ENCODE measurements around the gene ENPP1. TPM values are rescaled to one million over a fixed set of nuclear protein-coding genes. Genes with fewer than 3 reads are reported as not detected.

ENPP1 gene
- total RNA-seq, 2 experiments from 2014 or later: 0.34 TPM; not detected in 1

DNA sequence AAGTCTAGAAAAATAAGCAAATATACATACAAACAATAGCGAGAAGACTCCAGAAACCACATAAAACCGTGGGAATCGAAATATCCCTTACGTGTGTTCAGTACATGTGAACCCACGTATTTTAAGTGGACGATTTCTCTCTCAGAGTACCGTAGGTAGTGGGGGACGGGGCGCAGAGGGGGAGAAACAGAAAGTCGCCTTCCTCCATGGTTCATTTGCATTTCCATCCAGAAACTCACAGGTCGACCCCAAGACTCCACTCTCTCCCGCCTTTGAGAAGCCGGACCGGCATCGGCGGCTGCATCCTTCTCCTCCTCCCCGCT lies 538 bp upstream of the ENPP1 start:
- no peaks in the 10 kb centered on the region for H3K9me2 ChIP-seq (ENCODE audit: insufficient read depth, low read length)
- no peaks in the 10 kb centered on the region for H3K9me3 ChIP-seq (ENCODE audit: low read length)
- H2AFZ ChIP-seq (ENCODE audit: low read length): peak overlapping the region; percentile 38; the same call in 1 of the 2 replicates
- H3K4me3 ChIP-seq (ENCODE audit: low read depth, low read length, poor library complexity, severe bottlenecking): peak overlapping the region; percentile 48
- peak overlapping the region; percentile 53 for H3K4me2 ChIP-seq (ENCODE audit: low read length)
- no peak for DNase-seq (ENCODE audit: low spot score)
- H3K36me3 ChIP-seq (ENCODE audit: insufficient read depth, low read length): no peaks in the 10 kb centered on the region
- ChIA-PET POLR2A (interaction anchor here (0.9 kb wide), 1 partner anchor 460 kb away, joined by 3 read pairs; no protein-coding TSS in a partner anchor), CTCF (ENCODE audit: unreplicated experiment) (no interaction called here)
- intact Hi-C loops (cut with micrococcal nuclease; ENCODE audit: unreplicated experiment): no loop called here
- BruUV-seq (replicated peaks): no TSS peak
- no peak for TF ChIP-seq EZH2phosphoT487 (IDR thresholded peaks at IDR 0.05; ENCODE audit: borderline replicate concordance, low read depth, low read length)
- TF ChIP-seq, protein P1, sequence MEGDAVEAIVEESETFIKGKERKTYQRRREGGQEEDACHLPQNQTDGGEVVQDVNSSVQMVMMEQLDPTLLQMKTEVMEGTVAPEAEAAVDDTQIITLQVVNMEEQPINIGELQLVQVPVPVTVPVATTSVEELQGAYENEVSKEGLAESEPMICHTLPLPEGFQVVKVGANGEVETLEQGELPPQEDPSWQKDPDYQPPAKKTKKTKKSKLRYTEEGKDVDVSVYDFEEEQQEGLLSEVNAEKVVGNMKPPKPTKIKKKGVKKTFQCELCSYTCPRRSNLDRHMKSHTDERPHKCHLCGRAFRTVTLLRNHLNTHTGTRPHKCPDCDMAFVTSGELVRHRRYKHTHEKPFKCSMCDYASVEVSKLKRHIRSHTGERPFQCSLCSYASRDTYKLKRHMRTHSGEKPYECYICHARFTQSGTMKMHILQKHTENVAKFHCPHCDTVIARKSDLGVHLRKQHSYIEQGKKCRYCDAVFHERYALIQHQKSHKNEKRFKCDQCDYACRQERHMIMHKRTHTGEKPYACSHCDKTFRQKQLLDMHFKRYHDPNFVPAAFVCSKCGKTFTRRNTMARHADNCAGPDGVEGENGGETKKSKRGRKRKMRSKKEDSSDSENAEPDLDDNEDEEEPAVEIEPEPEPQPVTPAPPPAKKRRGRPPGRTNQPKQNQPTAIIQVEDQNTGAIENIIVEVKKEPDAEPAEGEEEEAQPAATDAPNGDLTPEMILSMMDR (conservative IDR thresholded peaks at IDR 0.05; ENCODE audit: low read length): no peak
- H3K79me2 ChIP-seq (ENCODE audit: insufficient read depth, low read depth, low read length): no peaks in the 10 kb centered on the region
- no peaks in the 10 kb centered on the region for H3K4me1 ChIP-seq (ENCODE audit: insufficient read depth, low read length, poor library complexity, severe bottlenecking)
- H4K20me1 ChIP-seq (ENCODE audit: insufficient read depth, low read length): no peaks in the 10 kb centered on the region
- no peak overlapping the region for H3K27ac ChIP-seq (ENCODE audit: low read depth, low read length, poor library complexity, severe bottlenecking)

GRCh38 chr6:131808460-131809269 lies 845 bp downstream of the ENPP1 start:
- Histone ChIP-seq H3K4me3 (ENCODE audit: low read depth, low read length, poor library complexity, severe bottlenecking) (no peak overlapping the region), H4K20me1 (ENCODE audit: insufficient read depth, low read length) (no peaks in the 10 kb centered on the region), H3K4me1 (ENCODE audit: insufficient read depth, low read length, poor library complexity, severe bottlenecking) (no peaks in the 10 kb centered on the region), H3K9me2 (ENCODE audit: insufficient read depth, low read length) (no peaks in the 10 kb centered on the region), H3K27ac (ENCODE audit: low read depth, low read length, poor library complexity, severe bottlenecking) (no peak overlapping the region), H2AFZ (ENCODE audit: low read length) (no peak overlapping the region), H3K36me3 (ENCODE audit: insufficient read depth, low read length) (no peaks in the 10 kb centered on the region), H3K4me2 (ENCODE audit: low read length) (peak overlapping the region; percentile 23; the same call in 1 of the 2 replicates), H3K79me2 (ENCODE audit: insufficient read depth, low read depth, low read length) (no peaks in the 10 kb centered on the region), H3K9me3 (ENCODE audit: low read length) (no peaks in the 10 kb centered on the region)
- no TSS peak for BruUV-seq (replicated peaks)
- TF ChIP-seq EZH2phosphoT487 (IDR thresholded peaks at IDR 0.05; ENCODE audit: borderline replicate concordance, low read depth, low read length): no peak
- TF ChIP-seq, protein P1 (conservative IDR thresholded peaks at IDR 0.05; ENCODE audit: low read length): no peak
- ChIA-PET CTCF (ENCODE audit: unreplicated experiment) (no interaction called here), POLR2A (interaction anchor here (1.4 kb wide), 1 partner anchor 101 kb away, joined by 4 read pairs; no protein-coding TSS in a partner anchor)
- intact Hi-C loops (cut with micrococcal nuclease; ENCODE audit: unreplicated experiment): no loop called here
- no peak for DNase-seq (ENCODE audit: low spot score)

GRCh38 chr6:131811500-131811899 lies 3.7 kb downstream of the ENPP1 start:
- no peak overlapping the region for H2AFZ ChIP-seq (ENCODE audit: low read length)
- no peak overlapping the region for H3K27ac ChIP-seq (ENCODE audit: low read depth, low read length, poor library complexity, severe bottlenecking)
- TF ChIP-seq, protein P1 (conservative IDR thresholded peaks at IDR 0.05; ENCODE audit: low read length): no peak
- TF ChIP-seq EZH2phosphoT487 (IDR thresholded peaks at IDR 0.05; ENCODE audit: borderline replicate concordance, low read depth, low read length): no peak
- intact Hi-C loops (cut with micrococcal nuclease; ENCODE audit: unreplicated experiment): no loop called here
- no peaks in the 10 kb centered on the region for H3K9me3 ChIP-seq (ENCODE audit: low read length)
- CTCF ChIA-PET (ENCODE audit: unreplicated experiment): no interaction called here
- H3K36me3 ChIP-seq (ENCODE audit: insufficient read depth, low read length): no peaks in the 10 kb centered on the region
- no peak for DNase-seq (ENCODE audit: low spot score)
- H3K4me3 ChIP-seq (ENCODE audit: low read depth, low read length, poor library complexity, severe bottlenecking): no peak overlapping the region
- H3K79me2 ChIP-seq (ENCODE audit: insufficient read depth, low read depth, low read length): no peaks in the 10 kb centered on the region
- no peaks in the 10 kb centered on the region for H4K20me1 ChIP-seq (ENCODE audit: insufficient read depth, low read length)
- no peak overlapping the region for H3K4me2 ChIP-seq (ENCODE audit: low read length)
- H3K9me2 ChIP-seq (ENCODE audit: insufficient read depth, low read length): no peaks in the 10 kb centered on the region
- POLR2A ChIA-PET: no interaction called here
- H3K4me1 ChIP-seq (ENCODE audit: insufficient read depth, low read length, poor library complexity, severe bottlenecking): no peaks in the 10 kb centered on the region
- no TSS peak for BruUV-seq (replicated peaks)

Data from OCI-LY7 (cell line).